ENCODE data around the gene CTSG.

The CTSG gene

DNA sequence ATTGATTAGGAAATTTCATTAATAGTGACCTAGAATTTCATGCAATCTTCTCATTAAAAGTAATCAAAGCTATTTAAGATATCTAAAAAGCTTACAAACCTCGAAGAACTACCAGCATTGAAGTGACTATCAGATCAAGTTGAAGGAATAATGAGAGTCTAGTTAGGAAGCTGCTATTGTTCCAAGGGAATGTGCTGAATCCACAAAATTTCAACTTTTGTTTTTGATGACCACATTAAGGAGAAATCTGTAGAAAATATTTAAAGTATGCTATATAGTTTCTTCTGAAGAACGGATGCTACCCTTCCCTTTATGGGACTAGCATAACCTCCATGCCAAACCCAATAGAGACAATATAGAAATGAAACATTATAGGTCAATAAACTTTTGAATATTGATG is 2.5 kb upstream of the CTSG start:
- no peak overlapping the region for H3K4me3 ChIP-seq (ENCODE audit: low read depth, low read length, poor library complexity, severe bottlenecking)
- no peaks in the 10 kb centered on the region for H3K27me3 ChIP-seq (ENCODE audit: insufficient read depth, low read length)
- no peaks in the 10 kb centered on the region for H3K79me2 ChIP-seq (ENCODE audit: insufficient read depth, low read length)
- TF ChIP-seq EZH2 (IDR thresholded peaks at IDR 0.05; ENCODE audit: borderline replicate concordance, low read length): no peak
- TF ChIP-seq, protein P1, sequence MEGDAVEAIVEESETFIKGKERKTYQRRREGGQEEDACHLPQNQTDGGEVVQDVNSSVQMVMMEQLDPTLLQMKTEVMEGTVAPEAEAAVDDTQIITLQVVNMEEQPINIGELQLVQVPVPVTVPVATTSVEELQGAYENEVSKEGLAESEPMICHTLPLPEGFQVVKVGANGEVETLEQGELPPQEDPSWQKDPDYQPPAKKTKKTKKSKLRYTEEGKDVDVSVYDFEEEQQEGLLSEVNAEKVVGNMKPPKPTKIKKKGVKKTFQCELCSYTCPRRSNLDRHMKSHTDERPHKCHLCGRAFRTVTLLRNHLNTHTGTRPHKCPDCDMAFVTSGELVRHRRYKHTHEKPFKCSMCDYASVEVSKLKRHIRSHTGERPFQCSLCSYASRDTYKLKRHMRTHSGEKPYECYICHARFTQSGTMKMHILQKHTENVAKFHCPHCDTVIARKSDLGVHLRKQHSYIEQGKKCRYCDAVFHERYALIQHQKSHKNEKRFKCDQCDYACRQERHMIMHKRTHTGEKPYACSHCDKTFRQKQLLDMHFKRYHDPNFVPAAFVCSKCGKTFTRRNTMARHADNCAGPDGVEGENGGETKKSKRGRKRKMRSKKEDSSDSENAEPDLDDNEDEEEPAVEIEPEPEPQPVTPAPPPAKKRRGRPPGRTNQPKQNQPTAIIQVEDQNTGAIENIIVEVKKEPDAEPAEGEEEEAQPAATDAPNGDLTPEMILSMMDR (IDR thresholded peaks at IDR 0.05; ENCODE audit: low read length): no peak
- H3K27ac ChIP-seq (ENCODE audit: low read depth, low read length, poor library complexity, severe bottlenecking): no peak overlapping the region
- no peak overlapping the region for H3K9ac ChIP-seq (ENCODE audit: low read length)
- no peaks in the 10 kb centered on the region for H4K20me1 ChIP-seq (ENCODE audit: insufficient read depth, low read length)
- H3K9me2 ChIP-seq (ENCODE audit: low read depth, low read length): no peaks in the 10 kb centered on the region
- no peaks in the 10 kb centered on the region for H3F3A ChIP-seq (ENCODE audit: insufficient read depth, low read length)
- no peak overlapping the region for H2AFZ ChIP-seq (ENCODE audit: low read length)
- H3K4me1 ChIP-seq (ENCODE audit: insufficient read depth, low read length, severe bottlenecking): no peaks in the 10 kb centered on the region
- no peaks in the 10 kb centered on the region for H3K9me3 ChIP-seq (ENCODE audit: low read length)
- no peak overlapping the region for H3K4me2 ChIP-seq (ENCODE audit: low read length)
- H3K36me3 ChIP-seq (ENCODE audit: insufficient read depth, low read length): no peaks in the 10 kb centered on the region

DNA sequence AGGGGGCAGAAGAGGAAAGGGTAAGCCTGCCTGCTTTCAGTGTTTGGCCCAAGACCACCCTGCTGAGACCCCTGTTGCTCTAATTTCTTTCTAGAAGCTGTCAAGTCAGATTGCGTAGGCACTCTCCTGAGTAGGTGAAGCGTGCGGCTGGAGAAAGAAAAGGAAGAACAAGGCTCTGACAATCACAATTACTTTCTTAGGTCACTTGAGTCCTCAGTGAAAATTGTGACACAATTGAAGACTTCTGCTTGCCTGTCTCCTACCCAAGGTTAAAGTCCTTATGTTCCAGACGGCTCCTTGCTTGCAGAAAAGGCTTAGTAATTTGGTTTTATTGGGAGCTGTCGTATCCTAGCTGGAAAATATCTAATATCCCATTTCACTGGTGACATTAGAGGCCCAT is 721 bp upstream of the CTSG start:
- H2AFZ ChIP-seq (ENCODE audit: low read length): no peak overlapping the region
- no peaks in the 10 kb centered on the region for H3K4me1 ChIP-seq (ENCODE audit: insufficient read depth, low read length, severe bottlenecking)
- H3K4me2 ChIP-seq (ENCODE audit: low read length): no peak overlapping the region
- H3K79me2 ChIP-seq (ENCODE audit: insufficient read depth, low read length): no peaks in the 10 kb centered on the region
- no peaks in the 10 kb centered on the region for H3K9me2 ChIP-seq (ENCODE audit: low read depth, low read length)
- H3K27me3 ChIP-seq (ENCODE audit: insufficient read depth, low read length): no peaks in the 10 kb centered on the region
- H3K36me3 ChIP-seq (ENCODE audit: insufficient read depth, low read length): no peaks in the 10 kb centered on the region
- H3K9me3 ChIP-seq (ENCODE audit: low read length): no peaks in the 10 kb centered on the region
- TF ChIP-seq, protein P1 (IDR thresholded peaks at IDR 0.05; ENCODE audit: low read length): no peak
- TF ChIP-seq EZH2 (IDR thresholded peaks at IDR 0.05; ENCODE audit: borderline replicate concordance, low read length): no peak
- H4K20me1 ChIP-seq (ENCODE audit: insufficient read depth, low read length): no peaks in the 10 kb centered on the region
- H3F3A ChIP-seq (ENCODE audit: insufficient read depth, low read length): no peaks in the 10 kb centered on the region
- H3K27ac ChIP-seq (ENCODE audit: low read depth, low read length, poor library complexity, severe bottlenecking): no peak overlapping the region
- no peak overlapping the region for H3K9ac ChIP-seq (ENCODE audit: low read length)
- no peak overlapping the region for H3K4me3 ChIP-seq (ENCODE audit: low read depth, low read length, poor library complexity, severe bottlenecking)

DNA sequence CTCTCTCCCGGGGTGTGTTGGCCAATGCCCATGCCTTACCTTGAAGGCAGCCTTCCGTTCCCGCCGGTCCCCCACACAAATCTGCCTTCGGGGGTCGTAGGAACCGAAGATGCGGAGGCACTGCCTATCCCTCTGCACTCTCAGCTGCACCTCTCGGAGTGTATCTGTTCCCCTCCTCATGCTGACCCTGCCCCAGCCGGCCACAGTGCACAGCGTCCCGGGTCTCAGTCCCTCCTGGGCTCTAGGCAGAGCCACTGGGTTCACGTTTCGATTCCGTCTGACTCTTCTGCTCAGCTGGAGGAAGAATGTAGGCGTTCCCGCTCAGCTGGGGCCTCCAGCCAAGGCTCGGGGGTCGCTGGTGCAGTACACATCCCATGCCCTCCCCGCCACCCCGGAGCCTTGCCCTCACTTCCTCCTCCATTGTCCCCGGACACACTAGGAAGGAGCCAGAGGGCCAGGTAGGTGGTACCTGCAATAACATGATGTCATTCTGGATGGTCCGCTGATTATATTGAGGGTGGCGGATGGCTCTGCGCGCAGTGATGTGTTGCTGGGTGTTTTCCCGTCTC is 1.8 kb downstream of the CTSG start:
- no peak overlapping the region for H3K9ac ChIP-seq (ENCODE audit: low read length)
- no peak overlapping the region for H3K4me2 ChIP-seq (ENCODE audit: low read length)
- no peak for TF ChIP-seq EZH2 (IDR thresholded peaks at IDR 0.05; ENCODE audit: borderline replicate concordance, low read length)
- TF ChIP-seq, protein P1 (IDR thresholded peaks at IDR 0.05; ENCODE audit: low read length): no peak
- H3F3A ChIP-seq (ENCODE audit: insufficient read depth, low read length): no peaks in the 10 kb centered on the region
- no peaks in the 10 kb centered on the region for H3K27me3 ChIP-seq (ENCODE audit: insufficient read depth, low read length)
- no peak overlapping the region for H2AFZ ChIP-seq (ENCODE audit: low read length)
- no peak overlapping the region for H3K27ac ChIP-seq (ENCODE audit: low read depth, low read length, poor library complexity, severe bottlenecking)
- H3K36me3 ChIP-seq (ENCODE audit: insufficient read depth, low read length): no peaks in the 10 kb centered on the region
- H4K20me1 ChIP-seq (ENCODE audit: insufficient read depth, low read length): no peaks in the 10 kb centered on the region
- H3K9me3 ChIP-seq (ENCODE audit: low read length): no peaks in the 10 kb centered on the region
- no peaks in the 10 kb centered on the region for H3K4me1 ChIP-seq (ENCODE audit: insufficient read depth, low read length, severe bottlenecking)
- no peak overlapping the region for H3K4me3 ChIP-seq (ENCODE audit: low read depth, low read length, poor library complexity, severe bottlenecking)
- H3K79me2 ChIP-seq (ENCODE audit: insufficient read depth, low read length): no peaks in the 10 kb centered on the region
- H3K9me2 ChIP-seq (ENCODE audit: low read depth, low read length): no peaks in the 10 kb centered on the region

Measured in OCI-LY1 (cell line).